GM18511 (cell line): ENCODE data around the gene CBFA2T3.
"Not testable (repeated sequence)": the region's sequence is repeated elsewhere in the genome, so short reads cannot be mapped to it uniquely, and the experiment has no call there.

Experiments used
- ATAC-seq: cut with Tn5 transposase; IDR thresholded peaks from one replicate; pipeline ENCODE4 v1.9.1; 2021; ENCODE audit warnings: mild to moderate bottlenecking, moderate library complexity; ENCODE audit not compliant: unreplicated experiment

Gene CBFA2T3

DNA sequence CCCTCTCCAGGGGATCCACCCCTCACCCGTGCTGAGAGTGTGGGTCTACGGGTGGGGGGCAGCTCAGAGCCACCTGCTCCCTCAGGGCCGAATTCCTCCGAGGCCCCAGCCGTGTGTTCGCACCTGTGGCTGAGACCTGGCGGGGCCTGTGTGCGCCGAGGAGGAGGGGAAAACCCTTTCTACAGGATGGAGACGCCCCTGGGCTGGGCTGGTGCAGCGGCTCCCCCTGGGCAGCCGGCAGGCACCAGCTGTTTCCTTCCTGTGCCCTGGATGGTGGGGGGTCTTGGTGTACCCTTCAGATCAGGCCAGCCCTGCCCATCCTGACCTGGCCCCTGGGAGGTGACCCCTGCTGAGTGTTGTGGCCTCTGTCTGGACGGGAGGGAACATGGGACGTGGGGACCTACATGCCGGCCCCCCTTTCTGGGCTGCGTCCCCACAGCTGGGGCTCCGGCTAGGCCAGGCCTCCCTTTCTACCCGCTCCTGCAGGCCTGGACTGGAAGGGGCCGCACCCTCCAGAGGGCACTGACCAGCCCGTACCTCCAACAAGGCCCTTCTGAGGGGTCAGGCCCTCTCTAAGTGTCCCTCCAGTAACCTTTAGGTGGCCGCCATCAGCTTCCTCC is 82.2 kb downstream of the CBFA2T3 start:
- no peak for ATAC-seq

GRCh38 chr16:88894266-88894665 is 82.7 kb downstream of the CBFA2T3 start:
- ATAC-seq, result not testable (repeated sequence)

DNA sequence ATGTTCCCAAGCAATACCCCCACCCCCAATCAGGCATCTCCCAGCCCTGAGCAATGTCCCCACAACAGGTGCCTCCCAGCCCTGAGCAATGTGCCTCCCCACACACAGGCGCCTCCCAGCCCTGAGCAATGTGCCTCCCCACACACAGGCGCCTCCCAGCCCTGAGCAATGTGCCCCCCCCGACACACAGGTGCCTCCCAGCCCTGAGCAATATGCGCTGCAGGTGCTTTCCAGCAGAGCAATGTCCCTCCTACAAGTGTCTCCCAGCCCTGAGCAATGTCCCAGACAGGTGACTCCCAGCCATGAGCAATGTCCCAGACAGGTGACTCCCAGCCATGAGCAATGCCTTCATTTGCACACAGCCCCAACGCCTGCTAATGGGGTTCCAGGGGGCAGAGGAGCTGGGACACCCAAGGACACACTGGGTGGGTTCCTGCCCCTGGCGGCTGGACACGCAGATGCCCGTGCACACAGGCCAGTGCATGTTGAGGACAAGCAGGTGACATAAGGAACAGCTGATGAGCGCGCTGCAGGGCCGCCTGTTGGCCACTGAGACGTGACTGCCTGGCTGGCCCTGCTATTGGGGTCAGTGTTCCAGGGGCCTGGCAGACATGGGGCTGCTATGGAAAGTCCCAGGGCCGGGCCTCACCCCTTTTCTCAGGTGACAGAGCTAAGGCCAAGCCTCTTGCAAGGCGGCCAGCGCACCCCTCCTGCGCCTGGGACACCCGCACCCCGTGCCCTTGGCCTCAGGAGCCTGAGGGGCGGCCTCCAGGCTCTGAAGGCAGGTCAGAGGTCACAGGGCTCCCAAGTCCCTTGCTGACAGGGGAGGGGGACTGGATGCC is 83.7 kb downstream of the CBFA2T3 start:
- no peak for ATAC-seq

DNA sequence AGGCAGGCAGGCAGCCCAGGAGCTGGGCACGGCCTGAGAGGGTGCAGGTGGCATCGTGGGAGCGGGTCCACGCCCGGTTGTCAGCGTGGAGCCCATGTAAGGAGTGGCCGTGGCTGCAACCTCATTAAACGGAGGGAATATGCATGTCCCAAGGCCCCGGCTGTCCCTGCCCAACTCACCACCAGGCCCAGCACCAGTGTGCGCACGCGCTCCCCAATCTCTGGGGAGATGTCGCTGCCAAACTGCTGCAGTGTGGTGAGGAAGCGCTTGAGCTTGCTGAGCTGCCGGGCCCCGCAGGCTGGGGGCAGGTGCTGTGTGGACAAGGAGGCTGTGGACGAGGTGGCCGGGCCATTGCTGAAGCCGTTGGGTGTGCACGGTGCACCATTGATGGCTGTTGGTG is 84.9 kb downstream of the CBFA2T3 start:
- no peak for ATAC-seq

DNA sequence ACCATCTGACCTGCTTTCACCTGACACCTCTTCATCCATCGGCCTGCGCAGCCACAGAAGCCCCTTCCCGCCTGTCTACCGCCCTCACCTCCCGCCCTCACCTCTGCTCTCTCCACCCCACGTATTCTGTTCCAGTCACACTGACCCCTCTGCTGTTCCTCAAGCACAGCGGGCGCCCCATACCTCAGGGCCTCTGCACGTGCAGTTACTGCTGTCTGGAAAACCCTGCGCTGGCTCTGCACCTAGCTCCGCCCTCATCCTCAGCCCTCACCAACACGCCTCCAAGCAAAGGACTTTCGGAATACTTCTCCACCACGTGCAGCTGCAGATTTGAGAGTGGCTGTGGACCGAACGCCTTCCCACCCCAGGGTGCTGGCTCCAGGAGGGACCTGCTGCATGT is 85.9 kb downstream of the CBFA2T3 start:
- no peak for ATAC-seq

DNA sequence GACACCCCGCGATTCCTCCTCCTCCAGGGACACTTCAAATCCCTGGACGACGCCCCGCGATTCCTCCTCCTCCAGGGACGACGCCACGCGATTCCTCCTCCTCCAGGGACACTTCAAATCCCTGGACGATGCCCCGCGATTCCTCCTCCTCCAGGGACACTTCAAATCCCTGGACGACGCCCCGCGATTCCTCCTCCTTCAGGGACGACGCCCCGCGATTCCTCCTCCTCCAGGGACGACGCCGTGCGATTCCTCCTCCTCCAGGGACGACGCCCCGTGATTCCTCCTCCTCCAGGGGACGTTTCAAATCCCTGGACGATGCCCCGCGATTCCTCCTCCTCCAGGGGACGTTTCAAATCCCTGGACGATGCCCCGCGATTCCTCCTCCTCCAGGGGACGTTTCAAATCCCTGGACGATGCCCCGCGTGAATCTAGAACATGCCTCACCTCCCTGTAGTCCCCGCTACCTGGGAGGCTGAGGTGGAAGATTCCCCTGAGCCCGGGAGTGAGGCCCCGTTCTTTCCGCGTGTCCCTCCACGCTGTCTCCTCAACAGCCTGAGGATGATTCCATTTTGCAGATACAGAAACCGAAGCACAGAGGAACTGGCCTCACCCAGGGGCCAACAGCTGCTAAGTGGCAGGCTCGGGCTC is 87.2 kb downstream of the CBFA2T3 start:
- not testable (repeated sequence) for ATAC-seq

DNA sequence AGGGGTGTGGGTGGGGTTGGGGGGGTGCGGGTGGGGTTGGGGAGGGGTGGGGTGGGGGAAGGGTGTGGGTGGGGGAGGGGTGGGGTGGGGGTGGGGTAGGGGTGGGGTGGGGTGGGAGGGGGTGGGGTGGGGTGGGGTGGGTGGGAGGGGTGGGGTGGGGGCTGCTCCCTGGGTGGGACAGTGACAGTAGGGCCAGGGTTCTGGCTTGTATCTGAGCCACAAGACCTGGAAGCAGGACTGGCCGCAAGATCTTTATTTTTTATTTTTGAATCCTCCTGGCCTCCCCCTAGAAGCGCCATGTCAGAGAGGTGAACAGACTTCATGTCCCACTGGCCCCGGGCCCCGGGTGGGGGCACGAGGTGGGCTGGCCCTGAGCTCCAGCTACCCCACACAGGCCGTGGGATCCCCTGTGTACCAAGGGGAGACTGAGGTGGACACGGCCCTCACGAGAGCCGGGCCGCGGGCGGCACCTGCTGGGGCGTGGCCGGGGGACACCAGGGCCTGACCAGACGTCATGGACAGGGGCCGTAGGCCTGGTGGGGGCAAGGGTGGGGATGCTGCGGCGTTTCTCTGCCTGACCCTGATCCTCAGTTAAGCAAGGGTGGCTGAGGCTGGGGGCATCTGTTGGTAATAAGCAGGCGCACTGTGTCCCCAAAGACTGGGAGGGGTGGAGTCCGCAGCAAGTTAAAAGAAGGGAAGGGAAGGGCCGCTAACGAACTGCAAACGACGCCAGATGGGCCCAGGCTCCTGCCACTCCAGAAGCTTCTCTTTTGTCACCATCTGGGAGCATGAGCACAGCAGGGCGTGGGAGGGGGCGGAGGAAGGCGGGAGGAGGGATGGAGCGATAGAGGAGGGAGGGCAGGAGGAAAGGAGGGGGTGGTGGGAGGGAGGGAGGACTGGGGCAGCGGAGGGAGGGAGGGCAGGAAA is 88.3 kb downstream of the CBFA2T3 start:
- no peak for ATAC-seq

GRCh38 chr16:88888057-88888456 is 89.0 kb downstream of the CBFA2T3 start:
- no peak for ATAC-seq

- ATAC-seq, result no peak
Observed at GRCh38 chr16:88886845-88887521, 90.0 kb downstream of the CBFA2T3 start.

DNA sequence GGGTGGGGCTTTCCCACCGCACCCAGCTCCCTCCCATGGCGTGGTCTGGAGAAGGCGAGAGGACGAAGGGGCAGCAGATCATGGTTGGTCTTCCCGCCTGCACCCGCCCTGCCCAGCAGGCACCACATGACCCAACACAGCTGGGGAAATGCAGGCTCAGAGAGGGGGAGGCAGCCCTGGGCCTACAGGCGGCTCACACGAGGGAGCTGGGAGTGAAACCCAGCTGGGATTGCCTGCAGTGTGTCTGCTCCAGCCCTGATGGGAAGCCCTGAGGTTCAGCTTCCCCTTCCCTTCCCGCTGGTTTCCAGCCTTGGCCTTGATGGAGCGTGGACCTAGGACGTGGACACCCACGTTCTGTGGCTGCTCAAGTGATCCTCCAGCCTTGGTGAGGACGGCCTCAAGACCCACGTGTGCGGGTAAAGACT is 90.6 kb downstream of the CBFA2T3 start:
- no peak for ATAC-seq

DNA sequence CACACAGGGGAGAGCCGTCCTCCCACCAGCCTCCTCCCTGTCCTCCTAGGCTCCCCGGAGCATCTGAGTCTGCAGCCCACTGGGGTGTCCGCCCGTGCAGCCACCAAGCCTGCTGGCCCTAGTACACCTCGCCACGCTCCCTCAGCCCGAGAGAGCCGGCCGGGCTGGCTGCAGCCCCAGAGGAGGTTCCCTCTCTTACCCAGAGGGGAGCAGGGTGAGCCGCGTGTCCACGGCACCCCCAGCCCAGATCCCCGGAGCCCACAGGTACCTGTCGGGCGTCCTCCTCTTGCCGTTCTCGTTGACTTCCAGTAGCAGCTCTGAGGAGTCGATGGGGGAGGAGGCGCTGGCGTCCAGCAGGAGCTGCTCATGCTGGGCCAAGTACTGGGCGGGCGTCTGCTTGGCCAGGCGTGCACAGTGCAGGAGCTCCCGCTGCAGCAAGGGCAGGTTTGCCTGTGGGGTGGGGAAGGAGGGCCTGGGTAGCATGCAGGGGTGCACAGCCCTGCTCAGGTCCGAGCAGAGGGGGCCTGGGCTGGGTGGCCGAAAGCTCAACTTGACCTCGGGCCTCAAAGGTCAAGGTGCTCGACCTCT is 91.2 kb downstream of the CBFA2T3 start:
- no peak for ATAC-seq

DNA sequence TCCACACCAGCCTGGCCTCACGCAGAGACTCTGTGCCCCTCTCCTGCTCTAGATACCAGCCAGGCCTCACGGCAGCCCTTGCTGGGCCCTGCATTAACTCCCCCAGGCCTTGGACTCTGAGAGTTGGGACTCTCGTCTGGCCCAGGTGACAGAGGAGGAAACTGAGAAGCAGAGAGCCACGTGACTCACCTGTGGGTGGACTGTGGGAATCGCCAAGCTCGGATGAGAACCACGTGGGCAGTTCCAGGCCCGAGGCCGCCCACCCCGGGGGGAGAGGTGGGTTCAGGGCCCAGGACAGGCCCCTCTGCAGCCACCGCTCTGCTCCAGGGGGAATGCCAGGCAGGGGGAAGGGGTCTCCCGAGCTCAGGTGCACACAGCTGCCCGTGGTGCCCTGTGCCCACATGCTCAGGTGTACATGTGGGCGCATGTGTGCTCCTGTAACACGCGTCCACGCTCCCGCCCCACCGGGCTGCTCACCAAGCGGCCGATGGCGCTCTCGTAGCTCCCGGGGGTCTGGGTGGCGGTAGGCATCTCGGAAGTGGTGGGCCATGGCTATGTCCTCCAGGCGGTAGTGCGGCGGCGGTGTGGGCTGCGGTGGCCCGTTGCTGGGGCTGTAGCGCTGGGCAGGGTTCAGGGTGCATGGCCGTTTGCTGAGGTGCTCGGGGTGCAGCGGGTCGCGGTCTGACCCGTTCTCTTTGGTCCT is 92.3 kb downstream of the CBFA2T3 start:
- ATAC-seq, result no peak

- ATAC-seq, result no peak
Observed at GRCh38 chr16:88883946-88884345, 93.1 kb downstream of the CBFA2T3 start.

GRCh38 chr16:88883117-88883895 is 93.7 kb downstream of the CBFA2T3 start:
- ATAC-seq, result no peak

DNA sequence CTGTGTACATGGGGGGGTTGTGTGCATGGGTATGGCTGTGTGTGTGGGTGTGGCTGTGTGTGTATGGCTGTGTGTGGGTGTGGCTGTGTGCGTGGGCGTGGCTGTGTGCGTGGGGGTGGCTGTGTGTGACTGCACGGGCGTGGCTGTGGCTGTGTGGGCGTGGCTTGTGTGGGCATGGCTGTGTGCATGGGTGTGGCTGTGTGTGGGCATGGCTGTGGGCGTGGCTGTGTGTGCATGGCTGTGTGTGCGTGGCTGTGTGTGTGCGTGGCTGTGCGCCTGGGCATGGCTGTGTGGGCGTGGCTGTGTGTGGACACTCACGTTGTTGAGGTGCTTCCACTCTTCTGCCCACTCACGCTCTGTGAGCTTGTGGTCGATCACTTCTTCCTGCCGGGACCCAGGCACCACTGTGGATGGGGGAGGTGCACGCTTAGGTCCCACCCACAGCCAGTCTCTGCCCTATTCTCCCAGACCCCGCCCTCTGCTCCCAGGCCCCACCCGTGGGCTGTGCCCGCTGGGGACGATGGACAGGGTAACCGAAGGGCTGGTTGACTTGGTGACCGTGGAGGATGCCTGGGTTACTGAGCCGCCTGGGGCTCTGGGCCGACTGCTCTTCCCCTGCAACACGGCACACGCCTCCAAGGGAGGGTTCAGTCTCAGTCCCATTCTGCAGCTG is 94.5 kb downstream of the CBFA2T3 start:
- no peak for ATAC-seq

- no peak for ATAC-seq
Observed at GRCh38 chr16:88881675-88882357, 95.2 kb downstream of the CBFA2T3 start.

DNA sequence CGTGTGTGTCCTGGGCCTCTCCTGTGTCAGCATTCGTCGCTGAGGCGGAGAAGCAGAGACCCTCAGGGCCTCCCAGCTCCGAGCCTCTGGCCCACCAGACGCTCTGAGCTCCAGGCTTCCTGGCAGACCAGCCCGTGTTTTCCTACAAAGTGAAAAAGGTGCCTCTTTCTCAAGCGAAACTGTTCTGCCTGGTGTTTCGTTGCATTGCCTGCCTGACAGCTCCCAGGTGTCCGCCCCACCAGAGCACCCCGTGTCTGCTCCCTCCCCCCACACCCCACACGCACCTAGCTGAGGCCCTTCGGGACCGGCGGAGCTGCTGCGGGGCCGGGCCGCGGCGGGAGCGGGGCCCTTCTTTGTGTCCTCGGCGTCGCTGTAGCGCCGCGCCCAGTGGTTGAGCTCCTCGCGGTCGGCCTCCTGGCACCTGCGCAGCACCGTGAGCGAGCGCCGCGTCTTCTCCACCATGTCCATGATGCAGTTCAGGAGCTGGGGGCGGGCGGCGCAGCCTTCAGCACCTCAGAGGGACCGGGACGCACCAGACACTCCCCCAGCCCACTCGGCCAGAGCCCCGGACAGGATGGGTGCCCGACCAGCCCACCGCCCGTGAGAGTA is 95.9 kb downstream of the CBFA2T3 start:
- no peak for ATAC-seq
